IPS-NIHi11 (cell line): Measurements from ENCODE around the gene UBE2C.

Experiments
- DNase-seq: peaks from one replicate; pipeline ENCODE4 v3.0.0; 2012; ENCODE audit warnings: mixed read lengths, low spot score

Gene UBE2C

GRCh38 chr20:45833030-45833882, 20.8 kb downstream of the UBE2C start, which contains the start of gene SNX21:
SNX21 (plus strand) TSS chr20:45833799; CDS start chr20:45833920, 121 bp downstream.
- peak; percentile 92 for DNase-seq

DNA sequence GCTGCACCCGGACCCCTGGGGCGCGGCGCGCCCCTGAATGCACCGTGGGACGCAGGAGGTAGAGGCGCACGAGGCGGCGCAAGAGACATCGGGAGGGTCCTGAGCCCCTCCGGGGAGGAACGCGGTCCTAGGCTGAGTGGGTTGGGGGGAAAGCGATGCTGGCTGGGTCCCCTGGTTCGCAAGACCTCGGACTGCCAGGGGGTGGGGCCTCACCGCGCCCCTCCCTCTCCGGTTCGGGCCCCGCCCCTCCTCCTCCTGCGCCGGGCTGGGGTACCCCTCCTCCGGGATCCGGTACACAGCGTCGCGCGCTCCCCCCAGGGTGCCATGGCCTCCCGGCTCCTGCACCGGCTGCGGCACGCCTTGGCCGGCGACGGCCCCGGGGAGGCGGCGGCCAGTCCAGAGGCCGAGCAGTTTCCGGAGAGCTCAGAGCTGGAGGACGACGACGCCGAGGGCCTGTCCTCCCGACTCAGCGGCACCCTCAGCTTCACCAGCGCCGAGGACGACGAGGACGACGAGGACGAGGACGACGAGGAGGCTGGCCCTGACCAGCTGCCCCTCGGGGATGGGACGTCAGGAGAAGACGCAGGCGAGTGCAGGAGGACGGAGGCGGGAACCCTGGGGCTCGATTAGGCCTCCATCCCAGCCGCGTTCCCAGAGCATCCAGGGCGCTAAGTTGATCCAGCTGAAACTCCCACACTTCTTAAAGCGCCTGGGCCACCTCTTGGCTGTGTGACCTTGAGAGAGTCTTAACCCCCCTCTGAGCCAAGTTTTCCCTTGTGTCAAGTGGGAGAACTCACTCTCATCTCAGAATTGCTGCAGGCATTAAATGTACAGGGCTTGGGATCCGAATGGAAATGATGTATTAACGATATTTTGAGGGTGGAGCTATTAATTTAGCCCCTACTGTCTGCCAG, 21.7 kb downstream of the UBE2C start:
- peak; percentile 98 for DNase-seq

- DNase-seq = no peak
Measured at GRCh38 chr20:45834797-45835161, 22.3 kb downstream of the UBE2C start.

GRCh38 chr20:45835329-45835765, 22.9 kb downstream of the UBE2C start:
- DNase-seq = no peak

DNA sequence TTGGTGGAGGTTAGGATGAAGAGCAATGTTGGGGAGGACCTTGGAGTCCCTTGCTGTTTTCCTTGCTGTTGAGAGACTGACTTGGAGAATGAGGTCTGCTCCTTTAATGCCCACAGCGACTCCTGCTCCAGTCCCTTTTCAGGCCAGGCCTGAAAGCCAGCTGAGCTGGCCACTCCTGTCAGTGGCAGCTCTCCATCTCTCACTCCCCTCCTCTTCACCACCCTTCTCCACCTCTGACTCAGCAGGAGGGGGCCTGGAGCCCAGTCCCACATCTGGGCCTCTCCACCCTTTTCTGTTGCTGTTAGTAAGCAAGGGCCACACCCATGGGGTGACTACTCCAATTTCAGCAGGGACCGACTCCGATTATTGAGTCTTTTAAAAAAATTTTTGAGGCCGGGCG, 23.4 kb downstream of the UBE2C start:
- no peak for DNase-seq

DNA sequence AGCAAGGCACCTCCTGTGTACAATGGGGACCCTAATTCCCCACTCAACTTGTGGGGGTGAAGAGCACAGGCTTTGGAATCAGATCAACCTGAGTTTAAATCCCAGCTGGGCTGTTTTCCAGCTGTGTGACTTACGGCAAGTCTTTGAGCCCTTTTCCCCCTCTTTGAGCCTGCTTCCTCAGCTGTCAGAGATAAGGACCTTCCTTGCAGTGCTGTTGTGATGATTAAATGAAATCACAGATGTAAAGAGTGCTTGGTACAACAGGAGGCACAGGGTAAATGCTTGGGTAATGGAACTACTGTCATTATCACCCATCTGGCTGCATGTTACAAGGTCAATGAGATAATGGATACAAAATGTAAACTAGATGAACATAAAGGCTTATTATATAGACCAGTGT, 24.4 kb downstream of the UBE2C start:
- DNase-seq = no peak

GRCh38 chr20:45840700-45841198, 28.3 kb downstream of the UBE2C start:
- no peak for DNase-seq

- no peak for DNase-seq
Measured at GRCh38 chr20:45841407-45842129, 29.1 kb downstream of the UBE2C start.

- no peak for DNase-seq
Measured at GRCh38 chr20:45842169-45842812, 29.8 kb downstream of the UBE2C start.

DNA sequence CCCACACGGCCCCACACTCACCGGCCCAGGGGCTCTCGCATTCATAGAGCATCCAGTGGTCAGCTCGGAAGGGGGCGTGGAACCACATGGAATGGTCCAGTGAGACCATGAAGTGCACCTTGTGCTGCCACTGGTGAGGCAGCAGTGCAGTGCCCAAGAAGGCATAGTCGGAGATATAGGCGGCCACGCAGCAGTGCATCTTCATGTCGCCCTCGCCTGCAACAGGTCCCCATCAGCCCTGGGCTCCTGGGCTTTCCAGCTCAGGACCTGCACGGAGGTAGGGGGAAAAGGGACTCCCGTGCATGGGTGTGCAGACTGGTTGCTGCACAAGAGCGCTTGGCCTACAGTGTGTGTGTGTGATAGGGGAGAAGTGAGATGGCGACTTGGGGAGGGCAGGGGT, 31.1 kb downstream of the UBE2C start:
- no peak for DNase-seq

DNA sequence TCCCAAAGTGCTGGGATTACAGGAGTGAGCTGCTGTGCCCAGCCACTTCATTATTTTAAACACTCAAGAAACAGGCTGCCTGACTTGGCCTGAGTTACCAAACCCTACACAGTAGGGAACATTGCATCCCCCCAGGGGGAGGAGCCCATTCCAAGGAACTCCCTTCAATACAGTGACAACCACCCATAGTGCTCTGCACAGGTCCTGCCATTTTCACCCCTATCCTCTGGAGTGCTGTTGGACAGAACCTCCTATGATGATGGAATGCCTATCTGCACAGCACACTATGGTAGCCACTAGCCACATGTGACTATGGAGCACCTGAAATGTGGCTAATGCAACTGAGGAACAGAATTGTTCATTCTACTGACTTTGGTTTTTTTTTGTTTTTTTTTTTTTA, 33.0 kb downstream of the UBE2C start:
- no peak for DNase-seq

DNA sequence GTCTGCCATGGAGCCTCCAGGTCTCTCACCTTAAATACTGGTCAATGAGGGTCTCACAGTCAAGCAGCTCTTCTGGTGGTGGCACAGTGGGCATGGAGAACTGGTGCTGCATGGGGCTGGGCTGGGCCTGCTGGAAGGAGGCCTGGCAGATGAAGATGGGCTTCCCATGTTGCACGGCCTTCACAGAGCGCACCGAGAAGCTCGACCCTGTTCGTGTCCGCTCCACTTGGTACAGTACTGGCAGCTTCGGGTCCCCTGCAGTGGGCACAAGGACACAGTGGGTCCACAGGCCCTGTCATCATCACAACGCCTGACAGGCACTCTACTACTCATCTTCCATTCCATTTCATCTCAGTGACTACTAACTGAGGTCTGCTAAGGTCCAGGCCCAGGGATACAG, 36.0 kb downstream of the UBE2C start:
- DNase-seq = no peak

GRCh38 chr20:45848969-45849582, 36.6 kb downstream of the UBE2C start:
- no peak for DNase-seq

- no peak for DNase-seq
Measured at GRCh38 chr20:45850238-45850637, 37.8 kb downstream of the UBE2C start.

- no peak for DNase-seq
Measured at GRCh38 chr20:45850926-45851325, 38.5 kb downstream of the UBE2C start.

DNA sequence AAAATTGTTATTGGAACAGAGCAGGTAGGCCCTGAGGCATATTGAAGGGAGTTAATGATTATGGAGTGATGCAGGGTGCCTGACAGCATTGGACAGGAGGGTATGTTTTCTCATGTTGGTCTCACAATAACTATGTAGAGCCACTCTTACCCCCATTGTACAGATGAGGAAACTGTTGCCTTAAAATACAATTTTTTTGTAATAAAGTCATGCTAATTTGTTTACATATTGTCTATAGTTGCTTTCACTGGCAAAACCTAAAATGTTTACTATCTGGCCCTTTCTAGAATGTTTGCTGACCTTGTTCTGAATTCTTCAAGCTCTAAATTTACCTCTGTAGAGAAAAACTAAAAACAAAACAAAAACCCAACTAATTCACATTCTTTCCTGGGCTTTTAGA, 39.1 kb downstream of the UBE2C start:
- DNase-seq = no peak

GRCh38 chr20:45852326-45852725, 39.9 kb downstream of the UBE2C start:
- DNase-seq = no peak

- DNase-seq = peak; percentile 24
Measured at GRCh38 chr20:45853484-45853883, 41.0 kb downstream of the UBE2C start.

- peak; percentile 99 for DNase-seq
Measured at GRCh38 chr20:45857114-45857881, 44.9 kb downstream of the UBE2C start, which contains the start of the genes ACOT8 and ZSWIM3. ACOT8 (minus strand) TSS chr20:45857392; CDS start chr20:45857315, 77 bp downstream. ZSWIM3 (plus strand) TSS chr20:45857614; CDS start chr20:45857826, 212 bp downstream.

DNA sequence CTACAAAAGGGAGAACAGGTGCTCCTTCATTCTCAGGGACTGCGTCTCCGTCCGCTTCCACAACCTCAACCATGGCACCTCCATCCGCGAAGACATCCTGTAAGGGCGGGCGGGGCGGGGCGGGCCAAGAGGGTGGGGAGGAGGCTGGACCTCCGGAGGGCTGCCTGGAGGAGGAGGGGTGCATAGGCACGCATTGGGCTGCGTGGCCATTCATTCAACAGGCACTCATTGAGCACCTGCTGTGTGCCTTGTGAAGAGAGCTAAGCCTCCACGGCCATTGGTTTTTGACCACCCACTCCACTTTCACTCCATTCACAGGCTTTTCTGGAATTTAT, 45.4 kb downstream of the UBE2C start:
- peak; percentile 83 for DNase-seq
